NCI-H748 treated with DMSO at 0.1 percent for 48 hours (cell line): Measurements from ENCODE around the gene SLC2A4RG.

Source experiments
- DNase-seq: peaks from one replicate; lab custom pipeline; 2025; lab: John Stamatoyannopoulos, UW

The SLC2A4RG gene

GRCh38 chr20:63739130-63740069, at the start of gene SLC2A4RG:
SLC2A4RG (plus strand) TSS chr20:63739776; CDS start chr20:63739913, 137 bp downstream.
- peak; percentile 26 for DNase-seq

GRCh38 chr20:63690003-63690897, 49.3 kb upstream of the SLC2A4RG start:
- no peak for DNase-seq

GRCh38 chr20:63690898-63691710, 48.5 kb upstream of the SLC2A4RG start:
- no peak for DNase-seq

- DNase-seq: no peak
Measured at GRCh38 chr20:63691711-63692435, 47.7 kb upstream of the SLC2A4RG start.

GRCh38 chr20:63692436-63693082, 47.0 kb upstream of the SLC2A4RG start:
- no peak for DNase-seq

GRCh38 chr20:63693083-63693732, 46.4 kb upstream of the SLC2A4RG start:
- no peak for DNase-seq

GRCh38 chr20:63693733-63694583, 45.6 kb upstream of the SLC2A4RG start:
- DNase-seq: no peak

- no peak for DNase-seq
Measured at GRCh38 chr20:63694584-63695423, 44.8 kb upstream of the SLC2A4RG start.

- DNase-seq: no peak
Measured at GRCh38 chr20:63695424-63696305, 43.9 kb upstream of the SLC2A4RG start.

- DNase-seq: no peak
Measured at GRCh38 chr20:63696306-63696627, 43.3 kb upstream of the SLC2A4RG start.

- DNase-seq: no peak
Measured at GRCh38 chr20:63696628-63697356, 42.8 kb upstream of the SLC2A4RG start, which contains the start of gene TNFRSF6B. TNFRSF6B (plus strand) TSS chr20:63696652; CDS start chr20:63696768, 116 bp downstream.

- DNase-seq: no peak
Measured at GRCh38 chr20:63697357-63697867, 42.2 kb upstream of the SLC2A4RG start.

GRCh38 chr20:63697868-63698545, 41.6 kb upstream of the SLC2A4RG start:
- no peak for DNase-seq

- no peak for DNase-seq
Measured at GRCh38 chr20:63698739-63699465, 40.7 kb upstream of the SLC2A4RG start.
